NCI-H82 treated with DMSO at 0.1 percent for 48 hours (cell line): ENCODE results near the gene ANKRD13D.
"Not testable (repeated sequence)": the region's sequence is repeated elsewhere in the genome, so short reads cannot be mapped to it uniquely, and the experiment has no call there.

Experiments used
- DNase-seq: peaks from one replicate; lab custom pipeline; 2025; ENCODE audit not compliant: unreplicated experiment; lab: John Stamatoyannopoulos, UW

ANKRD13D gene

DNA sequence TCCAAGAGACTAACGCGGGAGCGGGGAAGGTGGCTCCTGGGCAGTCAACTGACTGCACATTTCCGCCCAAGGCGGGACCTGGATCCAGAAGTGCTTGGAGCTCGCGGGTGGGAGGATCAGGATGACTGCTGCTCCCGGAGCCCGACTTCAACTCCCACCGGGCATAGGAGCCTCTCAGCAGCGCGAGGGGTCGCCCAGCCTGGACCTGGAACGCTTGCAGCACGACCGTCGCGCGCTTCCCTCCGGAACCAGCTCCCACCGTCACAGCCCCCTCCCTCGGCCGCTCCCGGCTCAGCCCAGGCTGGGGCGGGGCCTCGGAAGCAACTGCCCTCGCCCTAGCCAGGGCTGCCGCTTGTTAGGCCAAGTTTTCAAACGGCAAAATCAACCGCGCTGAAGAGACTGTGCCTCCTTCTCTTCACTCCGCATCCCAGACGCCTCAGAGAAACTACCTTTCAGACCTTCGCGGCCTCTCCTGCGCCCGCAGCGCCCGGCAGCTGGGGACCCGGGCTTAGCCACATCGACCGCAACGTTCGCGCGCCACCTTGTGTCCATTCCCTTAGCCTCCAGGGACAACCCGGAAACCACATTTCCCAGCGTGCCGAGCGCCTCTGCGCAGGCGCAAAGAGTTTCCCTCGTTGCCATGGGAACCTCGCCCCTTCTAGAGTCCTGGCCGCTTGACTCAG, 28.2 kb downstream of the ANKRD13D start:
- peak; percentile 77 for DNase-seq

DNA sequence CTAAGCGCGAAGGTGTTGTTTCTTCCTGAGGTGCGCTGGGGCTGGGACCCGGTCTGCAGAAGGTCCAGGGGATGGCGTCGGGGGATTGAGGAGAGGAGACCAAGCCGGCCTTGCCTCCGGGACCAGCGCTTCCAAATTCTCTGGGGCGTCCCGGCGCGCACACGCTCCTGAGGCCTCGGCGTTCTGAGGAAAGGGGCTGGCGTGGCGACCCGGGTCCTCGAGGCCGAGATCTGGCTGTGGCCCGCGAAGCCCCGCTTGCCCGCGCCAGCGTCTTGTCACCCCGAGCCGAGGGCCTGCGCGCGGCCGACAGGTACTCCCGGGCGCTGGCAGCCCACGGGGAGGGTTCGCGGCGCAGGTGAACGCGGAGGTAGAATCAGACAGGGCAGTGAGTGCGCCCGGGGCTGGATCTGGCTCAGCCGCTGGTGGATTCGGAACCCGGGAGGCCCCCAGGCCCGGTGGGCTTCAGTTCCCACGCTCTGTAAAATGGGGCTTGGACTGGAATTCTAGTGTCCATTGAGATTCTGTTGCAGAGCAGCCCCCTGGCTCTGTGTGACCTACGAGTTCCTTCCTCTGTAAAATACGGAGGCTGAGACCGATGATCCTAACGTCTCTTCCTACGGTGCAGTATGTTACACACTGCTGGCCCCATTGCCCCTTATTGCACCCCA, 28.9 kb downstream of the ANKRD13D start:
- no peak for DNase-seq

DNA sequence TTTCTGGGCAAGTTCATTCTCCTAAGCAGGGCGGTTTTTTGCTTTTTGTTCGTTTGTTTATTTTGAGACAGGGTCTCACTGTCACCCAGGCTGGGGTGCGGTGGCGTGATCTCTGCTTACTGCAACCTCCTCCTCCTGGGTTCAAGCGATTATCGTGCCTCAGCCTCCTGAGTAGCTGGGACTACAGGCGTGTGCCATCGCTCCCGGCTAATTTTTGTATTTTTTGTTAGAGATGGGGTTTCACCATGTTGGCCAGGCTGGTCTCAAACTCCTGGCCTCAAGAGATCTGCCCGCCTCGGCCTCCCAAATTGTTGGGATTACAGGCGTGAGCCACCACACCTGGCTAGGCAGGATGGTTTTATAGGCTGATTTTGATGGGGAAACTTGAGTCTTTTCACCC, 29.8 kb downstream of the ANKRD13D start:
- not testable (repeated sequence) for DNase-seq

DNA sequence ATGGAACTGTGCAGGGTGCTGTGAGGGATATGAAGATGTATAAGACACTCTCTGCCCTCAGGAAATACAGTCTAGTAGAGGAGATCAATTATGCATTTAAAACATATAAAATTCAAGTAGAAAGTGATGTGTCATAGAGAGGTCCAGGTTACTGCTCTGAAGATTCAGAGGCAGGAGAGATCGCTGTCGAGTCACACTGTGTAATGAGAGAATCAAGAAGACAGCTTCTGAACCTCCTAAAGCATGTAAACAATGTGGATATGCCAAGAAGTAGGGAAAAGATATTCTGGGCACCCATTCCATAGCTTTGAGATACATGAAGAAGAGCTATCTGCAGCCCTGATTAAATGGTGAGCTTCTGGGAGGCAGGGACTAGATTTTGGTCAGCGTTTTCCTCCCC, 30.9 kb downstream of the ANKRD13D start:
- DNase-seq: no peak

DNA sequence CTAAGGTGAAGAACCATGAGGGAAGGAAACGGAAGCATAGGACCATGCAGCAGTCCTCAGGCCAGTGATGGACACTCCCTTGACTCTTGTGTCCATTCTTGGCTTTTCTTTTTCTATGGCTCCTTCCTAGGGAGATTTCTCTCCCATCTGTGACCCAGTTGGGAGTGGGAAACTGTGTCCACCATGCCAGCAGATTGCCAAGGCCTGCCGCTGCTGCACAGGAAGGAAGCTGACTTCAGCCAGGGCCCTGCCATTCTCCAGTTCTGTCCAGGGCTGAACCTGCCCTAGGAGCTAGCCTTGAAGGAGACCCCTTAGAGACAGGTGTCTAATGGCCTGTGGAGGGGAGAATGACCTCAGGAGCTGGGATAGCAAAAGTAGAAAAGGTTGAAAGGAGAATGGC, 31.6 kb downstream of the ANKRD13D start:
- DNase-seq: no peak

DNA sequence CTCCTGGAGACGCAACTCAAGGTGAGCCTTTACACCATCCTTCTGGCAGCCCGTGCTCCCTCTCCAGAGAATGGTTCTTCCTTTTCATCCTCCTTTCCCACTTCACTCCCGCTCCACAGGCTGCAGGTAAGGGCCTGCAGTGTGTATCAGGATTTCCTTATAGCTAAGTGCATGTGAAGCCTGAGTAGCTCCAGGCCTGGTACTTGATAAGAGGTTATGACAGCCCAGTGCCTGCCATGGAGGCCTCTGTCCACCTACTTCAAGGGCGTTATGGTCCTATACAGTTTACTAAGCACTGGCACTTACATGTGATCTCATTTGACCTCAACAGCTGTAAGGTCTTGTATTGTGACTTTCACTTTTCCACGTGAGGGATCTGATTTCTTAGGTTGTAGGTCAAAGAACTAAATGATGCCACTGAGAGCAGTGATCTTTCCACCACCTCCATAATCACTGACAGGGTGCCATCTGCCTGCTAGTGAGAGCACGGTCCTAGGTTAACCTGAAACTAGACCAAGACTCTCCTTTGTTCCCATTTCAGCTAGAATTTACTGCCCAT, 32.3 kb downstream of the ANKRD13D start:
- no peak for DNase-seq

DNA sequence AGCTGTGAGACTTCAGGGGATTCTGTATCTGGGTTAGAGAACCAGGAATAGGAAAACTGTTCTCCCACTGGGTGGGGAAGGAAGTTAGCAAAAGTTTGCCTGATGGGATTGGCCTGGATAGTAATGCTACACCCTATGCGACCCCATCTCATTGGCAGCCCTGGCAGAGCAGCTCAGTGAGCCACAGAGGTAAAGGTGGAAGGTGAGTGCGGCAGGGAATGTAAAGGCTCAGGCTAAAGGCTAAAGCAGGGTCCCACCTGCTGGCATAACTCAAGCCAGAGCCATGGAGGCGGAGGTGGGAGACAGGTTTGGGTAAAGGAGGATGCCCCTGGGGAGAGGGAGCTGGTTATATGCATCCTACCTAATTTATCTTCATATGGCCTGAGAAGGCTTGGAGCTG, 32.9 kb downstream of the ANKRD13D start:
- DNase-seq: no peak

DNA sequence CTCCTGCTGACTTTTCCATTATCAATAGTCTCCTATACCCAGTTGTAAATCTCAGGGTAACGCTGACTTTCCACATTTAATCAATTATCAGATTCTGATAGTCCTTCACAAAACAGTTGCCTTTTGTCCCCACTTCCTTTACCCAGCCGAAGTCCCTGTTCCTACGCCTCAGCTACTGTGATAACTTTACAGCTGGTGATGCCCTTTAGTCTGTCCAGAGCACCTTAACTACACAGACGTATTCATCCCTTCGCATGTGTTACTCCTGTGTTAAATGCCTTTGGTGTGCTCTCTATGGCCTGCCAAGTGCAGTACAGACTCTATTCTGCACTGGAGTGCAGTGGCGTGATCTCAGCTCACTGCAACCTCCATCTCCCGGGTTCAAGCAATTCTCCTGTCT, 34.4 kb downstream of the ANKRD13D start:
- DNase-seq: no peak

DNA sequence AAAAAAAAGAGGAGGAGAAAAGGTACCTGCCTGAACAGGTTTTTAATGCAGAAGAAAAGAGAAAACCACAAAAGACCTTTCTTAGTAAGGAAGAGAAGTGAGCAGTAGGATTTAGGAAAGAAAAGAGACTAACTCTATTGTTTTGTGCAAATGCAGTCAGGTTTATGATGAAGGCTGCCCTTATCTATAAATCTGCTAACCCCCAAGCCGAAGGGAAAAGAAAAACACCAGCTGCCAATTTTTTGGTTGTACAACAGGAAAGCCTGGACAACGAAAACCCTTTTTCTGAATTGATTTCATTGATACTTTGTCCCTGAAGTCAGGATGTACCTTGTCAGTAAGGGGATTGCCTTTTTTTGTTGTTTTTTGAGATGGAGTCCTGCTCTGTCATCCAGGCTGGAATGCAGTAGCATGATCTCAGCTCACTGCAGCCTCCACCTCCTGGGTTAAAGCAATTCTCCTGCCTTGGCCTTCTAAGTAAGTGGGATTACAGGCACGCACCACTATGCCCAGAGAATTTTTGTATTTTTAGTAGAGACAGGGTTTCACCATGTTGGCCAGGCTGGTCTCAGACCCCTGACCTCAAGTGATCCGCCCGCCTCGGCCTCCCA, 43.1 kb downstream of the ANKRD13D start:
- DNase-seq: no peak

DNA sequence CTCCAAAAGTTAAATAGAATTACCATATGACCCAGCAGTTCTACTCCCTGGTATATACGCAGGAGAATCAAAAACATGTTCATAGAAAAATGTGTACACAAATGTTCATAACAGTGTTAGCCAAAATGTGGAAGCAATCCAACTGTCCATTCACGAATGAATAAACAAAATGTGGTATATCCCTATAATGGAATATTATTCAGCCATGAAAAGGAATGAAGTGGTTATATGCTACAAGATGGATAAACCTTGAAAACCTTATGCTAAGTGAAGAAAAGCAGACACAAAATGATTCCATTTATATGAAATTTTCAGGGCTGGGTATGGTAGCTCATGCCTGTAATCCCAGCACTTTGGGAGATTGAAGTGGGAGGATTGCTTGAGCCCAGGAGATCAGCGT, 48.2 kb downstream of the ANKRD13D start:
- DNase-seq: no peak

DNA sequence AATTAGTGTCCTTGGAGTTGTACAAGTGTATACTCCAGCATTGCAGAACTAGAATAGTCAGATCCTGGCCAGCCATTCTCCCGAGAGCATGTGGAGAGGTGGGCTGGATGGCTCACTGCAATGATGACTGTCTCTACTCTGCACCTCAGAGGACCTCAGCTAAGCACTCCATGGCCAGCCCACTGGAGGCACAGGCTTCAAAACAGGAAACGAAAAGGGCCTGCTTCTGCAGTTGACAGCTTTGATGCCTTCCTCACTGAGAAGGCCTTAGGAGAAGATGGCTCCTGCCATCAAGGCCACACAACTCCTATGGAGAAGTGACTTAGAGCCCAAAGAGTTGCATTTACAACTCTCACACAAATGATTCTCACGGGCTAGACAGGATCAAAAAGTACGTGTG, 55.2 kb downstream of the ANKRD13D start:
- no peak for DNase-seq

DNA sequence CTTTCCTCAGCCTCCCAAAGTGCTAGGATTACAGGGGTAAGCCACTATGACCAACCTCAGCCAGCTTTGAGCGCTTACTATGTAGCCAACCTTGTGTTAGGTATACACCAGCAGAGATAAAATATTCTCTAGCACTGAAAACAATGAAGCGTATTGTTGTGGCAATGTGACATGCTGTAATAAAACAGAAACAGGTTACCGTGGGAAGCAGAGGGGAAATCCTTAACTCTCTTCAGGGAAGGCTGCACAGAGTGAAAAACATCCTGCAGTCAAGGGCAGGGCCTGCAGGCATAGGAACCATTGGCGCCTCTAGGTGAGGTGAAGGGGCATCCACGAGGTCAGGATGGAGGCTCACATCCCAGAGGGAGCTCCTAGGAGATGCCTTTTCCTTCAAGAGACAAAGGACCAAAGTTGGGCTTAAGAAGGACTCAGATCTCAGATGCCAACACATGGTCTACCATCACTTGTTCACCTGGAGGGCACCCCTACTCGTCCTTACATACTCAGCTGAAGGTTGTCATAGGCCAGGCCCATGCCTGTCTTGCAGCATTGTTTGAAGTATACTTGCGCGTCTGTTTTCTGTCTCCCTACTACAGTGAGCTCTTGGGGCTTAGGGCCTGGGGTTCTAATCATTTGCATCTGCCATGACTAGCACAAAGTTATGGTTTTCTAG, 56.3 kb downstream of the ANKRD13D start:
- DNase-seq: no peak

DNA sequence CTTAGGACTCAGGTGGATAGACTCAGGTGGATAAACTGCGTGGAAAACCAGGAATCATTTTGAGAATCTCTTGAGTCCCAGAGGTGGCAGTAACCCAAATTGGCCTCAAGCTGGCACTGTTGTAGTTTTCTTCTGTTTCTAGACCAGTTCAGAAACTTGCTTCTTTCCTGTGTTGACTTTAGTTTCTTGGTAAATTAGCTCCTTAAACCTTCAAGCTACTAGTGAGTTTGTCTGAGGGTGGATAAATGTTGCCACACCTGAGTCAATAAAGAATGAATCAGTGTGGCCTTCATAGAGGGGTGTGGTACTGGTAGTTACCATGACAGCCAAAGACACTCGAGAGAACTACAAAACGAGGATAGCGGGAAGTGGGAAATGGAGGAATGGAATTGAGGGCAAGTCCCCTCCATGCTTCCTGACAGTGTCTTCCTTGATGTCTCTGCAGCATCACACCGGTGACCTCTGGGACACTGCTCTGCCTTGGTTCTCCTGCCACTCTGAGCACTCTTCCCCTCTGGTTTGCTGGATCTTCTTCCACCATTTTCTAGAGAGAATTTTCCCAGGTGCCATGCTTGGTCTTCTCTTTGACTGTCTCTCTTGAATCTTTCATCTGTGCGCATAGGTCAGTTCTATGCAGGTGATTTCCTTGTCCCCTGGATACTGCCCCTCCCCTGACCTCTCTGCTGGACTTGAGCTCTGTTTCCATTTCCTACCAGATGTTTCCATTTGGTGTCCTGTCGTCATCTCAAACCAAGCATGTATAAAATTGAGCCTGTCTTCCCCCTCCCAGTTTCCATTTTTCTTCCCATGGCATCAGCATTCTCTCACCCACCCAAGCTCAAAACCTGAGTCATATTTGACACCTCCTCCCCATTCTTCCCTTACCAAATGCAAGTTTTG, 57.1 kb downstream of the ANKRD13D start:
- DNase-seq: no peak

DNA sequence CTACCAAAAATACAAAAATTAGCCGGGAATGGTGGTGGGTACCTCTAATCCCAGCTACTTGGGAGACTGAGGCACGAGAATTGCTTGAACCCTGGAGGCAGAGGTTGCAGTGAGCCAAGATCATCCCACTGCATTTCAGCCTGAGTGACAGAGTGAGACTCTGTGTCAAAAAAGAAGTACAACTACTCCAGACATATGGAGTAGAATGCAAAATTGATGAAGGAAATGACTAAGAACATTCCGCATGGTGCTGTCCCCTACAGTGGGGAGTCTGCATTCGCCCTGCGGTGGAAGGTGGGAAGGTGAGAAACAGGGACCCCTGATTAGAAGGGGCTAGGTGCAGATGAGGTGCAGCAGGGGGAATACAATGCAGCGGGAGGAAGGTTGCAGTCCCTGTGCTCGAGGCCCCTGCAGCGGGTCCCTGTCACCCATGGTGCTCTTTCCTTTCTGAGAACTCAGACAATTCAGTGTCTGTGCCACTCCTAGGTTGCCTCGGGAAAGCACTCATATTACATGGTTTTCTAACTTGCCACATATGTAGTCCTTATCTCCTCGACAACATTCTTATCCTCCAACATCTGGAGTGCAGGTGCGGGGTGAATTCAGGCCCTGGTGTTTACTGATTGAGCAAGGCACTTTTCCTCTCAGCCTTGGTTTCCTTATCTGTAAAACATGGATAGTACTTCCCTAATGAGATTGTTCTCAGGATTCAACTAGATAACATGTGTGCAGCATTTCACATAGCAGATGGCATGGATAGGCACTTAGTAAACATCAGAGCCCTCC, 59.1 kb downstream of the ANKRD13D start:
- peak; percentile 88 for DNase-seq

DNA sequence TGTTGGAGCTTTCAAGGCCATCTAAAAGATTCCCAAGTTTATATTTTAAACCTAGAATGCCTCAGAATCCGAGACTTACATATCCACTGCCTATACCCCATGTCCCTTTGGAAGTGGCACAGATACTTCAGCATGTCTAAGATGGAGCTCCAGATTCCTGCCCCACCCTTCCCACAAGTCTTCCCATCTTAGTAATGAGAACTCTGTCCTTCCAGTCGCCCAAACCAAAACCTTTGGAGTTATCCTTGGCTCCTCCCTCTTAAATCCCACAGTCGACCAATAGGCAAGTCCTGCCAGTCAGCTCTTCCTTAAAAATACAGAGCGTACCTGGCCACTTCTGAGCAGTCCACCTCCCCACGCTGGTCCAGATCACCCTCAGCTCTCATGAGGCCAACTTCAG, 59.9 kb downstream of the ANKRD13D start:
- DNase-seq: no peak

DNA sequence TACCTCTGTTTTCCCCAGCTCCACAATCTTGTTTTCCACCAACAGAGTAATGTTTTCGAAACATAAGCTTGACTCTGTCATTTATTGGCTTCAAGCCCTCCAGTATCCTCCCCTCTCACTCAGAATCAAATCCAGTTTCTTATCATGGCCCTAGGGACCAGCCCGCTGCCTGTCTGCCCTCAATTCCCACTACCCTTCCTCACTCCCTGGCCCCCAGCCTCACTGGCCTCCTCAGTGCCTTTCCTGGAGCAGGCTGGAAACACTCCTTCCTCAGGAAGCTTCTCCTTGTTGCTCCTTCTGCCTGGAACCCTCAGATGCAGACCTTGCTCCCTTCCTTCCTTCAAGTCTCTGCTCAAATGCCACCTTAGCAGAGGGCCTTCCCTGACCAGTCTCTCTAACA, 60.4 kb downstream of the ANKRD13D start:
- DNase-seq: no peak

DNA sequence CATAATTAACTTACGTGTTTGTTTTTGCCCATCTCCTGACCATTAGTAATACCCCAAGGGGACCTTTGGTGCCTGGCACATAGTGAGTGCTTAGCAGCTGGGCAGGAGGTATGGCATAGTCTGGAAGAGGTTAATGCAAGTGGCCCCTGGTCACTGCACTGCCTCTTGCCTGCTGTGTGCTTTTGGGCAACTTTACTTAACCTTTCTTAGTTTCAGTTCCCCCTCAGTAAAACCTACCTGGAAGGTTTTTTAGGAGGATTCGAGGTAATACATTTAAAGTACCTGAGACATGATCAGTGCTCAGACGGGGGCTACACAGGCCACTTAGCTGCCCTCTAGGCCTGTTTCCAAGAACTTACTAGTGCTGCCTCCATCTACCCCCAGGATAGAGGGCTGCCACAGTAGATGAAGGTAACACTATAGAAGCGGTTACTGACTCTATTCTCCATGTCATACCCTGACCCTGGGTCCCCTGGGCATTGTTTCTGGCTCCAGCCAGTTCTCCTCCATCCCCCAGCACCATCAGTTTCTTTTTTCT, 60.9 kb downstream of the ANKRD13D start:
- DNase-seq: no peak

DNA sequence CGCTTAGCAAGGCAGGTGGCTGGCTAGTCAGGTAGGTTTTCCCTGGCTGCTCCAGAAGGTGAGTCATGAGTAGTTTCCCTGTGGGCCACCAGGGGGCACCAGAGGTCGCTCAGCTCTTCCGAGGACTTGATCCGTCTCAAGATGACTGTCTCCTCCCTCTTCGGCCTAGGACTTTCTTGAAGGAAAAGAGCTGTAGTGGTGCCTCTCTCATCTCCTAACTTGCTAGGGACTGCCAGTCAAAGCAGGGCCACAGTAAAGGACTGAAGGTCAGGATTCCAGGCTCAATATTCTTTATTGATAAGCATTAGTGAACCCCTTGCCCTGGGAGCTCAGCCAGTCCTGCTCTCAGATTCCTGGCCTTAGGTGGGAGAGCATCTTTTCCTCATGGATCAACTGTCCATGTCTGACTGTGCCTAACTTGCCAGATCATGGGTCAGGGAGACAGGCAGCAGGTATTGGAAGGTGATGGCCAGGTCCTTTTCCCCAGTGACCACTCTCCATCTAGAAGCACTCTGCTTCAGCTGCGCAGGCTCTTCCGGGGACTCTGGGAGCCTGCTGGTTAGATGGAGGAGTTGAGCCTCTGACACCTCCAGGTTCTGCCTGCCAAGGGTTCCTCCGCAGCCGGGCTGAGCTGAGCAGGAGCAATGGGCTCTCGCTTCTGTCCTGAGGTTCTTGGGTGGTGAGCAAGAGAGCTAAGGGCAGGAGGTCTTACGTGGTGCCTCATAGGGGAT, 62.3 kb downstream of the ANKRD13D start:
- DNase-seq: peak; percentile 41
